Measurements from ENCODE around the gene GNG2.

The GNG2 gene

GRCh38 chr14:51912112-51912786 lies 51.8 kb downstream of the GNG2 start:
- no peak overlapping the region for H2BK12ac ChIP-seq (ENCODE audit: low read length)
- H3K27ac ChIP-seq (replicated peaks; ENCODE audit: low read length): no peak overlapping the region
- no peak overlapping the region for H3K23ac ChIP-seq (ENCODE audit: low read depth, low read length, poor library complexity)
- no peak overlapping the region for H4K91ac ChIP-seq (ENCODE audit: low read depth, low read length, poor library complexity)
- H3K18ac ChIP-seq (ENCODE audit: low read length): no peak overlapping the region
- no peak overlapping the region for H2AFZ ChIP-seq (ENCODE audit: low read length)
- H3K9me3 ChIP-seq (replicated peaks in 1 of 2; ENCODE audit: control insufficient read depth in 2 of 2, insufficient read depth in 1 of 2, low read depth in 1 of 2, low read length in 2 of 2): peaks cover 2% of the 10 kb centered on the region in 2 donors
- no peak overlapping the region for H2AK5ac ChIP-seq (ENCODE audit: low read depth, low read length)
- no peak overlapping the region for H3K4me2 ChIP-seq (ENCODE audit: insufficient read depth, low read length, poor library complexity, severe bottlenecking)
- no peak overlapping the region for H2BK15ac ChIP-seq (ENCODE audit: low read length)
- H3K14ac ChIP-seq (ENCODE audit: low read length): no peak overlapping the region
- H3K36me3 ChIP-seq (replicated peaks in 1 of 2; ENCODE audit: control insufficient read depth in 2 of 2, insufficient read depth in 2 of 2, low read length in 2 of 2): peaks cover 0 to 37% of the 10 kb centered on the region in 2 donors
- no peak overlapping the region for H3K4me3 ChIP-seq (ENCODE audit: low read length in 2 of 2)
- H3K4me1 ChIP-seq (ENCODE audit: control insufficient read depth in 2 of 2, insufficient read depth in 1 of 2, low read depth in 1 of 2, low read length in 2 of 2): peaks cover 0 to 2% of the 10 kb centered on the region in 2 donors
- H3K9ac ChIP-seq (ENCODE audit: low read depth, low read length, poor library complexity): no peak overlapping the region
- H3K4ac ChIP-seq (ENCODE audit: low read length): no peak overlapping the region
- DNase-seq (ENCODE audit: low spot score): no peak
- no peak overlapping the region for H2BK5ac ChIP-seq (ENCODE audit: low read length)
- no peaks in the 10 kb centered on the region for H3K79me1 ChIP-seq (ENCODE audit: low read depth, low read length)
- no peak overlapping the region for H2BK120ac ChIP-seq (ENCODE audit: low read depth, low read length)
- no peaks in the 10 kb centered on the region for H3K27me3 ChIP-seq (ENCODE audit: control insufficient read depth in 3 of 3, insufficient read depth in 3 of 3, low read depth in 1 of 3, low read length in 3 of 3)
- H4K8ac ChIP-seq (ENCODE audit: low read depth, low read length): no peak overlapping the region
- no CpG with 5 or more reads among the region's 2 CpGs for WGBS, 2 donors (ENCODE audit: extremely low coverage in 2 of 2, insufficient read length in 2 of 2, insufficient replicate concordance in 1 of 2)

- DNase-seq (ENCODE audit: low spot score): no peak
- Histone ChIP-seq H2BK12ac (ENCODE audit: low read length) (no peak overlapping the region), H3K18ac (ENCODE audit: low read length) (no peak overlapping the region), H3K14ac (ENCODE audit: low read length) (no peak overlapping the region), H3K36me3 (replicated peaks in 1 of 2; ENCODE audit: control insufficient read depth in 2 of 2, insufficient read depth in 2 of 2, low read length in 2 of 2) (peaks cover 0 to 39% of the 10 kb centered on the region in 2 donors), H3K4me1 (ENCODE audit: control insufficient read depth in 2 of 2, insufficient read depth in 1 of 2, low read depth in 1 of 2, low read length in 2 of 2) (peaks cover 0 to 2% of the 10 kb centered on the region in 2 donors), H2BK15ac (ENCODE audit: low read length) (no peak overlapping the region), H3K4ac (ENCODE audit: low read length) (no peak overlapping the region), H2BK5ac (ENCODE audit: low read length) (no peak overlapping the region), H3K9me3 (replicated peaks in 1 of 2; ENCODE audit: control insufficient read depth in 2 of 2, insufficient read depth in 1 of 2, low read depth in 1 of 2, low read length in 2 of 2) (peaks cover 0 to 2% of the 10 kb centered on the region in 2 donors), H3K9ac (ENCODE audit: low read depth, low read length, poor library complexity) (no peak overlapping the region), H2AK5ac (ENCODE audit: low read depth, low read length) (no peak overlapping the region), H2BK120ac (ENCODE audit: low read depth, low read length) (no peak overlapping the region), H3K27ac (replicated peaks; ENCODE audit: low read length) (no peak overlapping the region), H3K27me3 (ENCODE audit: control insufficient read depth in 3 of 3, insufficient read depth in 3 of 3, low read depth in 1 of 3, low read length in 3 of 3) (no peaks in the 10 kb centered on the region), H3K23ac (ENCODE audit: low read depth, low read length, poor library complexity) (no peak overlapping the region), H3K4me3 (ENCODE audit: low read length in 2 of 2) (no peak overlapping the region), H4K8ac (ENCODE audit: low read depth, low read length) (no peak overlapping the region), H3K79me1 (ENCODE audit: low read depth, low read length) (no peaks in the 10 kb centered on the region), H3K4me2 (ENCODE audit: insufficient read depth, low read length, poor library complexity, severe bottlenecking) (no peak overlapping the region), H4K91ac (ENCODE audit: low read depth, low read length, poor library complexity) (no peak overlapping the region), H2AFZ (ENCODE audit: low read length) (no peak overlapping the region)
- no CpG with 5 or more reads among the region's 6 CpGs for WGBS, 2 donors (ENCODE audit: extremely low coverage in 2 of 2, insufficient read length in 2 of 2, insufficient replicate concordance in 1 of 2)
Observed at GRCh38 chr14:51914310-51914709, 53.9 kb downstream of the GNG2 start.

DNA sequence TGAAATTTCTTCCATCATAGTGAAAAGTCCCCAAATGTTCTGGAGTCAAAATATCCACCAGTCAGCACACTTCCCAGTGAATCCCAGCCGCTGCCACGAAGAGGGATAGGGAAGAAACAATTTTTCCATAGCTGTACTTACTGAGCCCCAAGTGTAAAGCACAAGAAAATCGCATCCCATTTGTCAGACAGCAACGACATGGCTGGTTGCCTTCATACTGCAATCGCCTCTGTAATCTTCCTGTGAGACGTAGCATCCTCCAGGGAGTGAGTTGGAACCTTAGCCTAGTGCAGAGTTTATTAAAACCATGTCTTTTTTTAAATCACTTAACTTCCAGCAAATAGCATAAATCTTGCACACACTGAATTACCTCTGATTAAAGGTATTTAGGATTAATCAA lies 56.8 kb downstream of the GNG2 start:
- H2BK15ac ChIP-seq (ENCODE audit: low read length): no peak overlapping the region
- H3K18ac ChIP-seq (ENCODE audit: low read length): no peak overlapping the region
- no peaks in the 10 kb centered on the region for H3K79me1 ChIP-seq (ENCODE audit: low read depth, low read length)
- no peak overlapping the region for H3K23ac ChIP-seq (ENCODE audit: low read depth, low read length, poor library complexity)
- peaks cover under 1 to 6% of the 10 kb centered on the region in 2 donors for H3K4me1 ChIP-seq (ENCODE audit: control insufficient read depth in 2 of 2, insufficient read depth in 1 of 2, low read depth in 1 of 2, low read length in 2 of 2)
- no peak overlapping the region for H2BK120ac ChIP-seq (ENCODE audit: low read depth, low read length)
- H4K8ac ChIP-seq (ENCODE audit: low read depth, low read length): no peak overlapping the region
- no peak overlapping the region for H3K14ac ChIP-seq (ENCODE audit: low read length)
- no peak overlapping the region for H3K9ac ChIP-seq (ENCODE audit: low read depth, low read length, poor library complexity)
- peaks cover 0 to 2% of the 10 kb centered on the region in 2 donors for H3K9me3 ChIP-seq (replicated peaks in 1 of 2; ENCODE audit: control insufficient read depth in 2 of 2, insufficient read depth in 1 of 2, low read depth in 1 of 2, low read length in 2 of 2)
- H2AK5ac ChIP-seq (ENCODE audit: low read depth, low read length): no peak overlapping the region
- H2BK5ac ChIP-seq (ENCODE audit: low read length): no peak overlapping the region
- H3K27ac ChIP-seq (replicated peaks; ENCODE audit: low read length): no peak overlapping the region
- H3K36me3 ChIP-seq (replicated peaks in 1 of 2; ENCODE audit: control insufficient read depth in 2 of 2, insufficient read depth in 2 of 2, low read length in 2 of 2): peaks cover 0 to 33% of the 10 kb centered on the region in 2 donors
- no peak for DNase-seq (ENCODE audit: low spot score)
- H4K91ac ChIP-seq (ENCODE audit: low read depth, low read length, poor library complexity): no peak overlapping the region
- no peaks in the 10 kb centered on the region for H3K27me3 ChIP-seq (ENCODE audit: control insufficient read depth in 3 of 3, insufficient read depth in 3 of 3, low read depth in 1 of 3, low read length in 3 of 3)
- no peak overlapping the region for H2AFZ ChIP-seq (ENCODE audit: low read length)
- H3K4me2 ChIP-seq (ENCODE audit: insufficient read depth, low read length, poor library complexity, severe bottlenecking): no peak overlapping the region
- WGBS, 2 donors (ENCODE audit: extremely low coverage in 2 of 2, insufficient read length in 2 of 2, insufficient replicate concordance in 1 of 2): no CpG with 5 or more reads among the region's 6 CpGs
- no peak overlapping the region for H3K4me3 ChIP-seq (ENCODE audit: low read length in 2 of 2)
- no peak overlapping the region for H3K4ac ChIP-seq (ENCODE audit: low read length)
- H2BK12ac ChIP-seq (ENCODE audit: low read length): no peak overlapping the region

- no peak overlapping the region for H3K4ac ChIP-seq (ENCODE audit: low read length)
- no peak for DNase-seq (ENCODE audit: low spot score)
- no peak overlapping the region for H3K14ac ChIP-seq (ENCODE audit: low read length)
- H2BK12ac ChIP-seq (ENCODE audit: low read length): no peak overlapping the region
- no peak overlapping the region for H3K4me2 ChIP-seq (ENCODE audit: insufficient read depth, low read length, poor library complexity, severe bottlenecking)
- H4K8ac ChIP-seq (ENCODE audit: low read depth, low read length): no peak overlapping the region
- no peaks in the 10 kb centered on the region for H3K27me3 ChIP-seq (ENCODE audit: control insufficient read depth in 3 of 3, insufficient read depth in 3 of 3, low read depth in 1 of 3, low read length in 3 of 3)
- H3K27ac ChIP-seq (replicated peaks; ENCODE audit: low read length): no peak overlapping the region
- H2BK120ac ChIP-seq (ENCODE audit: low read depth, low read length): no peak overlapping the region
- no peaks in the 10 kb centered on the region for H3K79me1 ChIP-seq (ENCODE audit: low read depth, low read length)
- H2BK5ac ChIP-seq (ENCODE audit: low read length): no peak overlapping the region
- no peak overlapping the region for H3K23ac ChIP-seq (ENCODE audit: low read depth, low read length, poor library complexity)
- peaks cover 5 to 18% of the 10 kb centered on the region in 2 donors for H3K4me1 ChIP-seq (ENCODE audit: control insufficient read depth in 2 of 2, insufficient read depth in 1 of 2, low read depth in 1 of 2, low read length in 2 of 2)
- no peak overlapping the region for H3K4me3 ChIP-seq (ENCODE audit: low read length in 2 of 2)
- peaks cover 0 to 17% of the 10 kb centered on the region in 2 donors for H3K36me3 ChIP-seq (replicated peaks in 1 of 2; ENCODE audit: control insufficient read depth in 2 of 2, insufficient read depth in 2 of 2, low read length in 2 of 2)
- no peak overlapping the region for H2BK15ac ChIP-seq (ENCODE audit: low read length)
- H2AK5ac ChIP-seq (ENCODE audit: low read depth, low read length): no peak overlapping the region
- no peak overlapping the region for H3K18ac ChIP-seq (ENCODE audit: low read length)
- H3K9me3 ChIP-seq (replicated peaks in 1 of 2; ENCODE audit: control insufficient read depth in 2 of 2, insufficient read depth in 1 of 2, low read depth in 1 of 2, low read length in 2 of 2): no peaks in the 10 kb centered on the region
- no peak overlapping the region for H4K91ac ChIP-seq (ENCODE audit: low read depth, low read length, poor library complexity)
- WGBS, 2 donors (ENCODE audit: extremely low coverage in 2 of 2, insufficient read length in 2 of 2, insufficient replicate concordance in 1 of 2): no CpG with 5 or more reads among the region's 3 CpGs
- no peak overlapping the region for H3K9ac ChIP-seq (ENCODE audit: low read depth, low read length, poor library complexity)
- H2AFZ ChIP-seq (ENCODE audit: low read length): no peak overlapping the region
Observed at GRCh38 chr14:51921026-51921425, 60.6 kb downstream of the GNG2 start.
